SU-DHL-6 (cell line): ENCODE measurements around the gene PKN1.

Source experiments
- H2AFZ ChIP-seq: fragments of 200-600 bp; sonication (generic); 2 replicates; pipeline ENCODE4 v1.6.1; 2014; ENCODE audit warnings: low read depth, mild to moderate bottlenecking, moderate library complexity, mixed read lengths, antibody characterized with exemption, low read length; ENCODE audit not compliant: severe bottlenecking
- H3F3A ChIP-seq: fragments of 200-600 bp; shearing (Covaris generic); 2 replicates; pipeline ENCODE4 v1.6.0; 2016; ENCODE audit warnings: antibody characterized with exemption, mild to moderate bottlenecking; ENCODE audit not compliant: insufficient read depth
- H3K27ac ChIP-seq: fragments of 200-600 bp; sonication (generic); 2 replicates; pipeline ENCODE4 v1.5.1; 2016; ENCODE audit warnings: low read depth, mild to moderate bottlenecking, low read length, moderate library complexity, mixed read lengths
- H3K27me3 ChIP-seq: fragments of 200-600 bp; sonication (generic), shearing (Covaris generic); 2 replicates; pipeline ENCODE4 v1.6.0; 2014; ENCODE audit warnings: mild to moderate bottlenecking, low read length
- H3K36me3 ChIP-seq: fragments of 200-600 bp; sonication (generic); 2 replicates; pipeline ENCODE4 v1.6.1; 2014; ENCODE audit warnings: mild to moderate bottlenecking, low read length, mixed read lengths
- H3K4me2 ChIP-seq: fragments of 300-600, 200-600 bp; shearing (Covaris generic), sonication (generic); 2 replicates; pipeline ENCODE4 v1.6.0; 2014; ENCODE audit warnings: low read length, low read depth, mild to moderate bottlenecking; ENCODE audit not compliant: poor library complexity, severe bottlenecking
- H3K4me3 ChIP-seq: fragments of 200-600 bp; sonication (generic); 2 replicates; pipeline ENCODE4 v1.5.1; 2014; ENCODE audit warnings: antibody characterized with exemption, low read length, mild to moderate bottlenecking, mixed read lengths; ENCODE audit not compliant: insufficient read depth, poor library complexity, severe bottlenecking
- H3K79me2 ChIP-seq: fragments of 200-600 bp; sonication (generic); 2 replicates; pipeline ENCODE4 v1.6.1; 2014; ENCODE audit warnings: mild to moderate bottlenecking, low read length, moderate library complexity; ENCODE audit not compliant: insufficient read depth
- H3K9ac ChIP-seq: fragments of 200-600 bp; sonication (generic); 2 replicates; pipeline ENCODE4 v1.7.0; 2014; ENCODE audit warnings: mild to moderate bottlenecking, low read length
- H3K9me2 ChIP-seq: fragments of 200-600 bp; sonication (generic); replicated peaks from 2 replicates; pipeline ENCODE4 v1.6.1; 2014; ENCODE audit warnings: low read length; ENCODE audit not compliant: insufficient read depth
- H3K9me3 ChIP-seq: fragments of 200-600 bp; sonication (generic); 2 replicates; pipeline ENCODE4 v1.6.1; 2014; ENCODE audit warnings: low read length, mixed read lengths; ENCODE audit not compliant: insufficient read depth
- H4K20me1 ChIP-seq: fragments of 200-600 bp; sonication (generic); 2 replicates; pipeline ENCODE4 v1.6.1; 2014; ENCODE audit warnings: low read depth, mild to moderate bottlenecking, antibody characterized with exemption, low read length, moderate library complexity, mixed read lengths
- CTCF ChIP-seq: fragments of 200-600 bp; sonication (generic); IDR thresholded peaks from one replicate; pipeline ENCODE4 v1.5.1; 2017; ENCODE audit warnings: antibody characterized with exemption, mild to moderate bottlenecking, low read length, moderate library complexity; ENCODE audit not compliant: insufficient read depth, poor library complexity, severe bottlenecking
- EZH2phosphoT487 ChIP-seq: fragments of 200-600 bp; sonication (generic), shearing (Covaris generic); conservative IDR thresholded peaks from 2 replicates; pipeline ENCODE4 v1.6.1; 2018; ENCODE audit warnings: mild to moderate bottlenecking, antibody characterized with exemption, low read length, moderate library complexity, mixed read lengths

PKN1 gene

GRCh38 chr19:14418856-14419105 is 14.3 kb upstream of the PKN1 start:
- H2AFZ ChIP-seq: no peak overlapping the region
- 0 out of 2 replicates have a peak, but pooled peaks cover 4% of the 10 kb centered on the region for H3K36me3 ChIP-seq
- H3K9me3 ChIP-seq: no peaks in the 10 kb centered on the region
- peaks cover 24% of the 10 kb centered on the region for H4K20me1 ChIP-seq
- H3K27me3 ChIP-seq: no peaks in the 10 kb centered on the region
- H3K9me2 ChIP-seq: no peaks in the 10 kb centered on the region
- peak overlapping the region; percentile 98 for H3K9ac ChIP-seq
- H3K79me2 ChIP-seq: peaks cover 51% of the 10 kb centered on the region
- TF ChIP-seq CTCF: no peak
- no peak for TF ChIP-seq EZH2phosphoT487
- H3K4me3 ChIP-seq: peak overlapping the region; percentile 97
- H3K4me2 ChIP-seq: peak overlapping the region; percentile 99
- H3K27ac ChIP-seq: peak overlapping the region; percentile 88
- peaks cover 11% of the 10 kb centered on the region; the same call in 1 of the 2 replicates for H3F3A ChIP-seq

GRCh38 chr19:14419106-14419813 is 13.8 kb upstream of the PKN1 start, which contains the start of gene DDX39A:
DDX39A (minus strand) TSS chr19:14419341; CDS start chr19:14413220, 6,121 bp downstream.
- no peaks in the 10 kb centered on the region for H3K9me3 ChIP-seq
- peak within 1 kb of the TSS; percentile 88 for H3K27ac ChIP-seq
- peak within 1 kb of the TSS; percentile 99 for H3K4me2 ChIP-seq
- peak within 1 kb of the TSS; percentile 97 for H3K4me3 ChIP-seq
- H3K79me2 ChIP-seq: peaks cover 47% of the 10 kb centered on the region
- 0 out of 2 replicates have a peak, but pooled peaks cover 4% of the 10 kb centered on the region for H3K36me3 ChIP-seq
- peaks cover 9% of the 10 kb centered on the region; the same call in 1 of the 2 replicates for H3F3A ChIP-seq
- no peaks in the 10 kb centered on the region for H3K9me2 ChIP-seq
- H2AFZ ChIP-seq: peak within 1 kb of the TSS; percentile 69
- peak within 1 kb of the TSS; percentile 98 for H3K9ac ChIP-seq
- no peaks in the 10 kb centered on the region for H3K27me3 ChIP-seq
- H4K20me1 ChIP-seq: peaks cover 21% of the 10 kb centered on the region
- TF ChIP-seq EZH2phosphoT487: no peak
- no peak for TF ChIP-seq CTCF

- no peak overlapping the region for H3K4me3 ChIP-seq
- H4K20me1 ChIP-seq: no peaks in the 10 kb centered on the region
- no peak overlapping the region for H3K9ac ChIP-seq
- no peaks in the 10 kb centered on the region for H3K36me3 ChIP-seq
- no peak overlapping the region for H3K27ac ChIP-seq
- H3K9me3 ChIP-seq: no peaks in the 10 kb centered on the region
- TF ChIP-seq EZH2phosphoT487 (no peak), CTCF (no peak)
- H3K27me3 ChIP-seq: no peaks in the 10 kb centered on the region
- no peak overlapping the region for H2AFZ ChIP-seq
- no peaks in the 10 kb centered on the region for H3F3A ChIP-seq
- H3K79me2 ChIP-seq: no peaks in the 10 kb centered on the region
- H3K4me2 ChIP-seq: no peak overlapping the region
- H3K9me2 ChIP-seq: no peaks in the 10 kb centered on the region
Measured at GRCh38 chr19:14425696-14426138, 7.4 kb upstream of the PKN1 start.
